Measurements from ENCODE around the gene B2M.
A peak's percentile ranks its signal among the peaks of the same experiment; 100 is the strongest.
"Not testable (repeated sequence)": the region's sequence is repeated elsewhere in the genome, so short reads cannot be mapped to it uniquely, and the experiment has no call there.

B2M gene

DNA sequence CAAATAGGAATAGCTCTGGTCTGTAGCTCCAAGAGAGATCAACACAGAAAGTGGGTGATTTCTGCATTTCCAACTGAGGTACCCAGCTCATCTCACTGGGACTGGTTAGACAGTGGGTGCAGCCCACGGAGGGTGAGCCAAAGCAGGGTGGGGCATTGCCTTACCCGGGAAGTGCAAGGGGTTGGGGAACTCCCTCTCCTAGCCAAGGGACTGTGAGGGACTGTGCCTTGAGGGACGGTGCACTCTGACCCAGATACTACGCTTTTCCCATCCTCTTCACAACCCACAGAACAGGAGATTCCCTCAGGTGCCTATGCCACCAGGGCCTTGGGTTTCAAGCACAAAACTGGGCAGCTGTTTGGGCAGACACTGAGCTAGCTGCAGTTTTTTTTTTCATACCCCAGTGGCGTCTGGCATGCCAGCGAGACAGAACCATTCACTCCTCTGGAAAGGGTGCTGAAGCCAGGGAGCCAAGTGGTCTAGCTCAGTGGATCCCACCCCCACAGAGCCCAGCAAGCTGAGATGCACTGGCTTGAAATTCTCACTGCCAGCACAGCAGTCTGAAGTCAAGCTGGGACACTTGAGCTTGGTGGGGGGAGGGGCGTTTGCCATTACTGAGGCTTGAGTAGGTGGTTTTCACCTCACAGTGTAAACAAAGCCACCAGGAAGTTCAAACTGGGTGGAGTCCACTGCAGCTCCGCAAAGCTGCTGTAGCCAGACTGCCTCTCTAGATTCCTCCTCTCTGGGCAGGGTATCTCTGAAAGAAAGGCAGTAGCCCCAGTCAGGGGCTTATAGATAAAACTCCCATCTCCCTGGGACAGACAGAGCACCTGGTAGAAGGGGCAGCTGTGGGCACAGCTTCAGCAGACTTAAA is 28.3 kb upstream of the B2M start:
- H3K9ac ChIP-seq (ENCODE audit: low read depth, low read length), result peak overlapping the region; percentile 42
- H3K9me3 ChIP-seq (ENCODE audit: control insufficient read depth, insufficient read depth, low read length); H3K36me3 ChIP-seq (ENCODE audit: insufficient read depth, low read length): not testable (repeated sequence)
- H3K4me1 ChIP-seq (ENCODE audit: insufficient read depth, low read length), result peaks cover 14% of the 10 kb centered on the region

DNA sequence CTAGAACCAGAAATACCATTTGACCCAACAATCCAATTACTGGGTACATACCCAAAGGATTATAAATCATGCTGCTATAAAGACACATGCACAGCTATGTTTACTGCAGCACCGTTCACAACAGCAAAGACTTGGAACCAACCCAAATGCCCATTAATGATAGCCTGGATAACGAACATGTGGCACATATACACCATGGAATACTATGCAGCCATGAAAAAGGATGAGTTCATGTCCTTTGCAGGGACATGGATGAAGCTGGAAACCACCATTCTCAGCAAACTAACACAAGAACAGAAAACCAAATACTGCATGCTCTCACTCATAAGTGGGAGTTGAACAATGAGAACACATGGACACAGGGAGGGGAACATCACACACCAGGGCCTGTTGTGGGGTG is 22.0 kb upstream of the B2M start:
- not testable (repeated sequence) for H3K36me3 ChIP-seq (ENCODE audit: insufficient read depth, low read length); H3K4me1 ChIP-seq (ENCODE audit: insufficient read depth, low read length); H3K9ac ChIP-seq (ENCODE audit: low read depth, low read length); H3K9me3 ChIP-seq (ENCODE audit: control insufficient read depth, insufficient read depth, low read length)

DNA sequence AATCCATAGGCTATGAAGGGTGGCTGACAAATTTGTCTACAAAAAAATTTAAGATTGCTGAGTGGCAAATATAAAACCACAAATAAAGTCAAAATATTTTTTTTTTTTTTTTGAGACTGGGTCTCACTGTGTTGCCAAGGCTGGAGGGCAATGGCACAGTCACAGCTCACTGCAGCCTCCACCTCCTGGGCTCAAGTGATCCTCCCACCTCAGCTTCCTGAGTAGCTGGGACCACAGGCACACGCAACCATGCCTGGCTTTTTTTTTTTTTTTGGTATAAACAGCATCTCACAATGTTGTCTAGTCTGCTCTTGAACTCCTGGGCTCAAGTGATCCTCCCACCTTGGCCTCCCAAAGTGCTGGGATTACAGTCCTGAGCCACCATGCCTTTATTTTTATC is 21.1 kb upstream of the B2M start:
- H3K4me1 ChIP-seq (ENCODE audit: insufficient read depth, low read length); H3K9ac ChIP-seq (ENCODE audit: low read depth, low read length); H3K9me3 ChIP-seq (ENCODE audit: control insufficient read depth, insufficient read depth, low read length); H3K36me3 ChIP-seq (ENCODE audit: insufficient read depth, low read length): not testable (repeated sequence)

DNA sequence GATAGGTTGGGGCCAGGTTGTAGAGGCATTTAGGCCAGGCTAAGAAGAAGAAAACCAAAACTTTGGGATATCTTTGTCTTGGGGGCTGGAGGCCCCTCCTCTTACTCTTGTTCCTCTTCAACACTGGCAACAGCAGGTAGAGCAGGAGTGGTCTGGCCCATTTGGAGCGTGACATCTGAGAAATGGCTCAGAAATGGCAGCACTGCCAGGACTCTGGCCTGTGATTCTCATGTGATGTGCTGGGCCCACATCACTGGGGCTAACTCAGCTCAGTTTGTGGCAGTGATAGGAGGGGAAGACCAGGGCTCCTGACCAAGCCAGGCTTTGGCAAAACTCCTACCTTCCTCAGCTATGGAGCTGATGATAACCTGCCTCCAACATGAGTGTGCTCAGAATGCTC is 18.7 kb upstream of the B2M start:
- Histone ChIP-seq H3K9ac (ENCODE audit: low read depth, low read length) (no peak overlapping the region), H3K36me3 (ENCODE audit: insufficient read depth, low read length) (no peaks in the 10 kb centered on the region), H3K4me1 (ENCODE audit: insufficient read depth, low read length) (no peaks in the 10 kb centered on the region; the same call in 1 of the 2 replicates), H3K9me3 (ENCODE audit: control insufficient read depth, insufficient read depth, low read length) (no peaks in the 10 kb centered on the region)

DNA sequence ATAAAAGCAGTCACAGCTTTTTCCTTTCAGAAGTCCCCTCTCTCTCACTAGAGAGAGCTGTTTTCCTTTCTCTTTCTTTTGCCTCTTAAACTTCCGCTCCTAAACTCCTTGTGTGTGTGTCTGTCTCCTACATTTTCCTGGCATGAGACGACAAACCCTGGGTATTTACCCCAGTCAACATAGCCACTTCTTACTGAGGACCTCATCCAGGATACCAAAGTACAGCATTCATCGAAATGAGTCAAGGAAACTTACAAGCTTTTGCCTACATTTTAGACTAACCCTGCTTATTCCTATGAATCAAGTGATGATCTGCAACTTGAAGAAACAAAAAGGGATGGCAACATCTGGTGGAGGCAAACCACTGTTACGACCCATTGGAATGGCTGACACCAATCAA is 16.9 kb upstream of the B2M start:
- Histone ChIP-seq H3K4me1 (ENCODE audit: insufficient read depth, low read length) (no peaks in the 10 kb centered on the region; the same call in 1 of the 2 replicates), H3K9me3 (ENCODE audit: control insufficient read depth, insufficient read depth, low read length) (no peaks in the 10 kb centered on the region), H3K9ac (ENCODE audit: low read depth, low read length) (no peak overlapping the region), H3K36me3 (ENCODE audit: insufficient read depth, low read length) (no peaks in the 10 kb centered on the region)

DNA sequence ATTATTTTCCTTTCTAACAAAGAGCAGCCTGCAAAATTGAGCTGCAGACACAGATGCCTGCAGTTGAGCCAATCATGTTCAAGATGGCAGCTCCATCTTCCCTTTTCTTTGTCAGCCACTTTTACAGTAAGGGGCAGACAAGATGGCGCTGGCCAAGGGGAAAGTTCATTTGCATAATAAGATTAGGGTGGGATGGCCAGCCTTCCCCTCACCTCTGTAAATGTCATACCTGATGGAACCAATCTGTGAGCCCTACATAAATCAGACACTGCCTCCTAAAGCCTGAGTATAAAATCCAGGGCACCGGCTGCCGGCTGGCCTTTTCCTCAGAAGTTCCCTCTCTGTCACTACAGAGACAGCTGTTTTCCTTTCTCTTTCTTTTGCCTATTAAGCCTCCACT is 16.0 kb upstream of the B2M start:
- Histone ChIP-seq H3K4me1 (ENCODE audit: insufficient read depth, low read length) (no peaks in the 10 kb centered on the region; the same call in 1 of the 2 replicates), H3K9ac (ENCODE audit: low read depth, low read length) (no peak overlapping the region), H3K36me3 (ENCODE audit: insufficient read depth, low read length) (no peaks in the 10 kb centered on the region), H3K9me3 (ENCODE audit: control insufficient read depth, insufficient read depth, low read length) (no peaks in the 10 kb centered on the region)

DNA sequence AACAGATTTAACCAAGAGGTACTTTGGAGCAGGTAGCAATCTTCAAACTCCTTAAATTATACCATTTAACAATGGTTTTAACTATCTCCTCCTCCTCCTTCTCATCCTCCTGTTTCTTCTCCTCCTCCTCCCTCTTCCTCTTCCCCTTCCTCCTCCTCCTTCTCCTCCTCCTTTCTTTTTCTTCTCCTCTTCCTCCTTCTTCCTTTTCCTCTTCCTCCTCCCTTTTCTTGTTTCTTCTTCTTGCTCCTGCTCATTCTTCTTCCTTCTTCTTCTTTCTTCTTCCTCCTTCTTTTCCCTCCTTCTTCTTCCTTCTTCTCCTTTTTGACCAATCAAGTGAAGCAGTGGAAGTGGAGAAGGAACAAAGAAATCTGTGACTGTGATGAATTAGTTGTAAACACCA is 14.3 kb upstream of the B2M start:
- H3K4me1 ChIP-seq (ENCODE audit: insufficient read depth, low read length), result no peaks in the 10 kb centered on the region; the same call in 1 of the 2 replicates
- H3K9ac ChIP-seq (ENCODE audit: low read depth, low read length), result no peak overlapping the region
- H3K36me3 ChIP-seq (ENCODE audit: insufficient read depth, low read length), result no peaks in the 10 kb centered on the region
- no peaks in the 10 kb centered on the region for H3K9me3 ChIP-seq (ENCODE audit: control insufficient read depth, insufficient read depth, low read length)

DNA sequence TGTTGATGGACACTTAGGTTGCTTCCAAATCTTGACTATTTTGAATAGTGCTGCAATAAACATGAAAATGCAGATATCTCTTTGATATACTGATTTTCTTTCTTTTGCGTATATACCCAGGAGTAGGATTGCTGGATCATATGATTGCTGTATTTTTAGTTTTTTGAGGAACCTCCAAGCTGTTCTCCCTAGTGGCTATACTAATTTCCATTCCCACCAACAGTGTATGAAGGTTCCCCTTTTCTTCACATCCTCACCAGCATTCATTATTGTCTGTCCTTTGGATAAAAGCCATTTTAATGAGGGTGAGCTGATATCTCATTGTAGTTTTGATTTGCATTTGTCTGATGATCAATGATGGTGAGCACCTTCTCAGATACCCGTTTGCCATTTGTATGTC is 12.7 kb upstream of the B2M start:
- Histone ChIP-seq H3K36me3 (ENCODE audit: insufficient read depth, low read length) (no peaks in the 10 kb centered on the region), H3K9me3 (ENCODE audit: control insufficient read depth, insufficient read depth, low read length) (no peaks in the 10 kb centered on the region), H3K4me1 (ENCODE audit: insufficient read depth, low read length) (no peaks in the 10 kb centered on the region; the same call in 1 of the 2 replicates), H3K9ac (ENCODE audit: low read depth, low read length) (no peak overlapping the region)

DNA sequence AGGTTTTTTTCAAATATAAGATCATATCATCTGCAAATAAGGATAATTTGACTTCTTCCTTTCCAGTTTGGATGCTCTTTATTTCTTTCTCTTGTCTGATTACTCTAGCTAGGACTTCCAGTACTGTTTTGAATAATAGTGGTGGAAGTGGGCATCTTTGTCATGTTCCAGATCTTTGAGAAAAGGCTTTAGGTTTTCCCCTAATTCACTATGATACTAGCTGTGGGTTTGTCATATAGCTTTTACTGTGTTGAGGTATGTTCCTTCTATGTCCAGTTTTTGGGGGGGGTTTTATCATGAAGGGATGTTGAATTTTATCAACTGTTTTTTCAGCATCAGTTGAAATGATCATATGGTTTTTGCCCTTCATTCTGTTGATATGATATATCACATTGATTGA is 10.6 kb upstream of the B2M start:
- H3K4me1 ChIP-seq (ENCODE audit: insufficient read depth, low read length); H3K36me3 ChIP-seq (ENCODE audit: insufficient read depth, low read length); H3K9ac ChIP-seq (ENCODE audit: low read depth, low read length); H3K9me3 ChIP-seq (ENCODE audit: control insufficient read depth, insufficient read depth, low read length): not testable (repeated sequence)

DNA sequence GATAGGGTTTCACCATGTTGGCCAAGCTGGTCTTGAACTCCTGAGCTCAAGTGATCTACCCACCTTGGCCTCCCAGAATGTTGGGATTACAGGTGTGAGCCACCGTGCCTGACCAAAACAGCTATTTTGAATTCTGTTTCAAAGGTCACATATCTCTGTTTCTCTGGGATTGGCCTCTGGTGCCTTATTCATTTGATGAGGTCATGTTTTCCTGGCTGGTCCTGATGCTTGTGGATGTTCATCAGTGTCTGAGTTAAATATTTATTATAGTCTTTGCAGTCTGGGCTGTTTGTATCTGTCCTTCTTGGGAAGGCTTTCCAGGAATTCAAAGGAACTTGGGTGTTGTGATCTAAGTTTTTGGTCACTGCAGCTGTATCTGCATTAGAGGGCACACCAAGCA is 5.3 kb upstream of the B2M start:
- Histone ChIP-seq H3K9ac (ENCODE audit: low read depth, low read length) (no peak overlapping the region), H3K9me3 (ENCODE audit: control insufficient read depth, insufficient read depth, low read length) (no peaks in the 10 kb centered on the region), H3K4me1 (ENCODE audit: insufficient read depth, low read length) (no peaks in the 10 kb centered on the region), H3K36me3 (ENCODE audit: insufficient read depth, low read length) (no peaks in the 10 kb centered on the region)

DNA sequence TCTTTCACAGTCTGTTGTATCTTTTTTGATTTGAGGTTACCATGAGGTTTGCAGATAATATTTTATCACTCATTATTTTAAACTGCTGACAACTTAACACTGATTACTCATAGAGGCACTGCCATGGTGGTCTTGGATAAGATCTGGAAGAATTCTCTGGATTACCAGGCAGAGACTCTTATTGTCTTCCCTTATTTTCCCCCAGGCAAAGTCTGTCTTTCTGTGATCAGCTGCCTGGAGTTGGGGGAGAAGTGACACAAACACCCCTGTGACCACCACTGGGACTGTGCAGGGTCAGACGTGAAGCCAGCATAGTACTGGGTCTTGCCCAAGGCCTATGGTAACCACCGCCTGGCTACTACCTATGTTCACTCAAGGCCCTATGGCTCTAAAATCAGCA is 4.9 kb upstream of the B2M start:
- H3K9ac ChIP-seq (ENCODE audit: low read depth, low read length), result no peak overlapping the region
- no peaks in the 10 kb centered on the region for H3K36me3 ChIP-seq (ENCODE audit: insufficient read depth, low read length)
- H3K9me3 ChIP-seq (ENCODE audit: control insufficient read depth, insufficient read depth, low read length), result no peaks in the 10 kb centered on the region
- no peaks in the 10 kb centered on the region for H3K4me1 ChIP-seq (ENCODE audit: insufficient read depth, low read length)

DNA sequence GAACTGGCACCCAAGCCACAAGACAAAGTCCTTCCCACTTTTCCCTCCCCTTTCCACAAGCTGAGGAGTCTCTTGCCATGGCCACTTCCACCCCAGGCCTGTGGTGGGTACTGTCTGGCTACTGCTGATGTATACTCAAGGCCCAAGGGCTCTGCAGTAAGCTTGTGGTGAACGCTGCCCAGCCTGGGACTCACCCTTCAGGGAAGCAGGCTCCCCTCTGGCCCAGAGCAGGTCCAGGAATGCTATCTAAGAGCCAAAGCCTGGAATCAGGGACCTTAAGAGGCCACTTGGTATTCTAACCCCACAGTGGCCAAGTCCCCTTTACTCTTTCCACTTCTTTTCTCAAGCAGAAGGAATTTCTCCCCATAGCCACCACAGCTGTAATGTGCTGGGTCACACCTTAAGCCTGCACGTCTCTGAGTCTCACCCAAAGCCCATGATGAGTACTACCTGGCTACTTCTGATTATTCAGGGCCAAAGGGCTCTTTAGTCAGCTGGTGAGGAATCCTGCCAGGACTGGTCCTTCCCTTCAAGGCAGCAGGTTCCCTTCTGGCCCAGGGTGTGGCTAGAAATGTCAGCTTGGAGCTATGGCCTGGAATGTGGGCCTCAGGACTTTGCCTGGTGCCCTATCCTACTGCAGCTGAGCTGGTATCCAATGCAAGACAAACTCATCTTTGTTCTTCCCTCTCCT is 4.2 kb upstream of the B2M start:
- H3K4me1 ChIP-seq (ENCODE audit: insufficient read depth, low read length), result no peaks in the 10 kb centered on the region
- H3K36me3 ChIP-seq (ENCODE audit: insufficient read depth, low read length), result no peaks in the 10 kb centered on the region
- H3K9me3 ChIP-seq (ENCODE audit: control insufficient read depth, insufficient read depth, low read length), result no peaks in the 10 kb centered on the region
- no peak overlapping the region for H3K9ac ChIP-seq (ENCODE audit: low read depth, low read length)

DNA sequence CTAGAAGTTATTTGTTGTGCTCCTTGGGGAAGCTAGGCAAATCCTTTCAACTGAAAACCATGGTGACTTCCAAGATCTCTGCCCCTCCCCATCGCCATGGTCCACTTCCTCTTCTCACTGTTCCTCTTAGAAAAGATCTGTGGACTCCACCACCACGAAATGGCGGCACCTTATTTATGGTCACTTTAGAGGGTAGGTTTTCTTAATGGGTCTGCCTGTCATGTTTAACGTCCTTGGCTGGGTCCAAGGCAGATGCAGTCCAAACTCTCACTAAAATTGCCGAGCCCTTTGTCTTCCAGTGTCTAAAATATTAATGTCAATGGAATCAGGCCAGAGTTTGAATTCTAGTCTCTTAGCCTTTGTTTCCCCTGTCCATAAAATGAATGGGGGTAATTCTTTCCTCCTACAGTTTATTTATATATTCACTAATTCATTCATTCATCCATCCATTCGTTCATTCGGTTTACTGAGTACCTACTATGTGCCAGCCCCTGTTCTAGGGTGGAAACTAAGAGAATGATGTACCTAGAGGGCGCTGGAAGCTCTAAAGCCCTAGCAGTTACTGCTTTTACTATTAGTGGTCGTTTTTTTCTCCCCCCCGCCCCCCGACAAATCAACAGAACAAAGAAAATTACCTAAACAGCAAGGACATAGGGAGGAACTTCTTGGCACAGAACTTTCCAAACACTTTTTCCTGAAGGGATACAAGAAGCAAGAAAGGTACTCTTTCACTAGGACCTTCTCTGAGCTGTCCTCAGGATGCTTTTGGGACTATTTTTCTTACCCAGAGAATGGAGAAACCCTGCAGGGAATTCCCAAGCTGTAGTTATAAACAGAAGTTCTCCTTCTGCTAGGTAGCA is 851 bp upstream of the B2M start:
- Histone ChIP-seq H3K9me3 (ENCODE audit: control insufficient read depth, insufficient read depth, low read length) (no peaks in the 10 kb centered on the region), H3K4me1 (ENCODE audit: insufficient read depth, low read length) (no peaks in the 10 kb centered on the region), H3K36me3 (ENCODE audit: insufficient read depth, low read length) (peaks cover 3% of the 10 kb centered on the region; the same call in 1 of the 2 replicates), H3K9ac (ENCODE audit: low read depth, low read length) (peak overlapping the region; percentile 95)

DNA sequence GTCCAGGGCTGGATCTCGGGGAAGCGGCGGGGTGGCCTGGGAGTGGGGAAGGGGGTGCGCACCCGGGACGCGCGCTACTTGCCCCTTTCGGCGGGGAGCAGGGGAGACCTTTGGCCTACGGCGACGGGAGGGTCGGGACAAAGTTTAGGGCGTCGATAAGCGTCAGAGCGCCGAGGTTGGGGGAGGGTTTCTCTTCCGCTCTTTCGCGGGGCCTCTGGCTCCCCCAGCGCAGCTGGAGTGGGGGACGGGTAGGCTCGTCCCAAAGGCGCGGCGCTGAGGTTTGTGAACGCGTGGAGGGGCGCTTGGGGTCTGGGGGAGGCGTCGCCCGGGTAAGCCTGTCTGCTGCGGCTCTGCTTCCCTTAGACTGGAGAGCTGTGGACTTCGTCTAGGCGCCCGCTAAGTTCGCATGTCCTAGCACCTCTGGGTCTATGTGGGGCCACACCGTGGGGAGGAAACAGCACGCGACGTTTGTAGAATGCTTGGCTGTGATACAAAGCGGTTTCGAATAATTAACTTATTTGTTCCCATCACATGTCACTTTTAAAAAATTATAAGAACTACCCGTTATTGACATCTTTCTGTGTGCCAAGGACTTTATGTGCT is 527 bp downstream of the B2M start:
- Histone ChIP-seq H3K4me1 (ENCODE audit: insufficient read depth, low read length) (no peaks in the 10 kb centered on the region), H3K9me3 (ENCODE audit: control insufficient read depth, insufficient read depth, low read length) (no peaks in the 10 kb centered on the region), H3K36me3 (ENCODE audit: insufficient read depth, low read length) (peaks cover 7% of the 10 kb centered on the region; the same call in 1 of the 2 replicates), H3K9ac (ENCODE audit: low read depth, low read length) (peak overlapping the region; percentile 95)

Data from ES-I3 (cell line).